ENCODE measurements around the gene ARL3.

ARL3 gene

DNA sequence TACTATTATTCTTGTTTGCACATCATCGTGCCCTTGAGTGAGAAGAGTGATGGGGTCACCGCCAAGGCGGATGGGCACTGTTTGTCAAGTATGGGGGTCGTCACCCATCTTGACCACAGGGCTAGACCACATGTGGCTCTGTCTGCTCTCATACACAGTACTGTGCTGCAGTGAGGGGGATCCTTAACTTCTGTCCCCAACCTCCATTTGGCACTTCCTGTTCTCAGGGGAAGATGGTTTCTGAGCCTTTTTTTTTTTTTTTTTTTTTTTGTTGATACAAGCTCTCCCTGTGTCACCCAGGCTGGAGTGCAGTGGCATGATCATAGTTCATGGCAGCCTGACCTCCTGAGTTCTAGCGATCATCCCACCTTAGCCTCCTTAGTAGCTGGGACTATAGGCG, 43.1 kb upstream of the ARL3 start:
- TF ChIP-seq, protein P1, sequence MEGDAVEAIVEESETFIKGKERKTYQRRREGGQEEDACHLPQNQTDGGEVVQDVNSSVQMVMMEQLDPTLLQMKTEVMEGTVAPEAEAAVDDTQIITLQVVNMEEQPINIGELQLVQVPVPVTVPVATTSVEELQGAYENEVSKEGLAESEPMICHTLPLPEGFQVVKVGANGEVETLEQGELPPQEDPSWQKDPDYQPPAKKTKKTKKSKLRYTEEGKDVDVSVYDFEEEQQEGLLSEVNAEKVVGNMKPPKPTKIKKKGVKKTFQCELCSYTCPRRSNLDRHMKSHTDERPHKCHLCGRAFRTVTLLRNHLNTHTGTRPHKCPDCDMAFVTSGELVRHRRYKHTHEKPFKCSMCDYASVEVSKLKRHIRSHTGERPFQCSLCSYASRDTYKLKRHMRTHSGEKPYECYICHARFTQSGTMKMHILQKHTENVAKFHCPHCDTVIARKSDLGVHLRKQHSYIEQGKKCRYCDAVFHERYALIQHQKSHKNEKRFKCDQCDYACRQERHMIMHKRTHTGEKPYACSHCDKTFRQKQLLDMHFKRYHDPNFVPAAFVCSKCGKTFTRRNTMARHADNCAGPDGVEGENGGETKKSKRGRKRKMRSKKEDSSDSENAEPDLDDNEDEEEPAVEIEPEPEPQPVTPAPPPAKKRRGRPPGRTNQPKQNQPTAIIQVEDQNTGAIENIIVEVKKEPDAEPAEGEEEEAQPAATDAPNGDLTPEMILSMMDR (IDR thresholded peaks at IDR 0.05; ENCODE audit: insufficient read depth, missing control alignments), result no peak
- no peak for FAIRE-seq
- no peak for DNase-seq (ENCODE audit: insufficient read length, low spot score)

DNA sequence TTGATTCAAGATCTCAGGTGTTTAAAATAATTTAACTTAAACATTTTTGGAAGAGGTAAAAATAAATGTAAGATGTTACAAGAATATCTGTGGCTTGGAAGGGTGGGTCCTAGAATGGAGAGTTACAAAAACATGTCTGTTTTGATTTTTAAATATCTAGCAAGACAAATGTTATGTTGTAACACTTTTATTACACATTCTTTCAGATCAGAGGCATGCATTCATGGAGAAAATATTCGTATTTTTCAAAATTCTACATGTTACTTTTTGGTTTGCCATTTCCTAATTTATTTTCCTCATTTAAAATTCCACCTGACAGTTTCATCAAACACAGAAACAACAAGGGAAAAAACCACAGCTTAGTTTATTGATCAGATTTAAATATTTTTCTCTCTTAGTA, 39.5 kb upstream of the ARL3 start:
- FAIRE-seq (no peak), DNase-seq (ENCODE audit: insufficient read length, low spot score) (no peak)
- TF ChIP-seq, protein P1 (IDR thresholded peaks at IDR 0.05; ENCODE audit: insufficient read depth, missing control alignments), result no peak

DNA sequence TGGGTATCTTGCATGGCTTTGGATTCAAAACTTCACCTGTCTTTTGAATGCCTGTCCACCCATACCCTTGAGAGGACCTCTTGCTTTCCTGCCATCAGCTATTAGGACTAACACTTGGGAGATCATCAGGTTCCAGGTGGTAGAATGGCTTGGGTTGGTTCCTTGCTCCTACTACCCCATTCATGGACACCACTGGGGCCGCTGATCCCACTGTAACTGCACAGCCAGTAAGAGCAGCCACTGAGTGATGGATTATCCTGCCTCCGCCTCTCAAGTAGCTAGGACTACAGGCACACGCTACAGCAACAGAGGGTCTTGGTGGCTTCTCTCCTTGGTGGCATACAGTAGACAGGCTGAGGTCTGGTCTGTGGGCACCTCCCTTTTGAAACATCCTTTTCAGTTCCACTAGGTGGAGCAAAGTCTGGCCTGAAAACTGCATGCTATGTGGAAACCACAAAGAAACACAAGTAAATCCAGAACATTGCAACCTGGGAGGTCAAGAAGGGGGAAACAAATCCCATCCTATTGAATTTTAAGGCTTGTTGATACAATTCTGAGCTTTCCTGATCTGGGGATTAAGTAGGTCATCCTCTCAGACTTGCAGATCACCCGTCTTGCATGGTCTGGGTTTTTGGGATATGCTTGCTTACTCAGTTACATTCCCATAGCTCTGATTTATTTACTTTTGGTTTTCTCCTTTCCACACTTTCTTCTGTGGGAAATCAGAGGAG, 38.9 kb upstream of the ARL3 start:
- no peak for FAIRE-seq
- DNase-seq (ENCODE audit: insufficient read length, low spot score), result no peak

DNA sequence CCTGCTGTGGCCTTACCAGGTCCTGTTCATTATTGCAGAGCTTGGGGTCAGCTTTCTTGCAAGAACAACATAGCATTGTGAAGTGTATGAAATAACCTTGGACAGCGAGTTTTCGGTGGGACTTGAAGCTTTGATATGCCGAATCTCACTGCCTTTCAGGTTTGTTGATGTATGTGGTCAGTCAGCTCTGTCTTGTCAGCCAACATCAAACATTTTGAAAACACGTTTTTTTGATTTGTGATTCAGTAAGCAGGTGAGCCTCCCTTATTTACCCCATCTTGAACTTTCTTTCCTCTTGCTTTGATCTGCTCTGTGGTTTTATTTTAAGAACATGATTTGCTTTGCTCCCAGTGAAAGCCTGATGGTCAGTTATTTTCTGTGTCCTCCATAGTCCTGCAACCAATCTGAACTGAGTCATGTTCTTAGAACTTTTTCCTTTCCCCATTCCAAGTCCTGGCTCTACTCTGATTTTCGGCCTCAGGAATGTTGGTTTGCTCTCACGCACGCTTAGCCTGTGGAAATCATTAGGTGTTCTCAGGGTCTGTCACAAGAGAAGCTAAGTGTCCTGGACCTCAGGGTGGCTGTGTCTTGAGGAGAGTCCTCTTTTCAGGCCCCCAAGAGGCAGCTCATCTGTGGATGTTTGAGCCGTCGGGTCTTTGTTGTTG, 38.2 kb upstream of the ARL3 start:
- DNase-seq (ENCODE audit: insufficient read length, low spot score) (no peak), FAIRE-seq (no peak)
- TF ChIP-seq, protein P1 (IDR thresholded peaks at IDR 0.05; ENCODE audit: insufficient read depth, missing control alignments), result no peak

More for the DNA sequence above, 38.9 kb upstream of the ARL3 start:
- TF ChIP-seq, protein P1 (IDR thresholded peaks at IDR 0.05; ENCODE audit: insufficient read depth, missing control alignments), result peak; percentile 44

DNA sequence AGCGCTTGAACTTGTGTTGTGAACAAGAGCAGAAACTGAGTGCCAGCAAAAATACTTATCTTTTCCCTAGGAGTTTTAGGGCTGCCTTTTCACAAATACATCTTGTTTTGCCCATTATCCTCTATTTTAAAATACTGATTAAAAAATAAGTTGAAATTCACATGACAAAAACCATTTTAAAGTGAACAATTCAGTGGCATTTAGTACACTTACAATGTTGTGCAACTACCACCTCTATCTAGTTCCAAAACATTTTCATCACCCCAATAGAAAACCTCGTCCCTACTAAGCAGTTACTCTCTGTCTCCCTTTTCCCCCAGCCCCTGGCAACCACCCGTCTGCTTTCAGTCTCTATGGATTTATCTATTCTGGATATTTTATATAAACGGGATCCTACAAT, 31.0 kb upstream of the ARL3 start:
- TF ChIP-seq, protein P1 (IDR thresholded peaks at IDR 0.05; ENCODE audit: insufficient read depth, missing control alignments), result no peak
- FAIRE-seq, result no peak
- no peak for DNase-seq (ENCODE audit: insufficient read length, low spot score)

DNA sequence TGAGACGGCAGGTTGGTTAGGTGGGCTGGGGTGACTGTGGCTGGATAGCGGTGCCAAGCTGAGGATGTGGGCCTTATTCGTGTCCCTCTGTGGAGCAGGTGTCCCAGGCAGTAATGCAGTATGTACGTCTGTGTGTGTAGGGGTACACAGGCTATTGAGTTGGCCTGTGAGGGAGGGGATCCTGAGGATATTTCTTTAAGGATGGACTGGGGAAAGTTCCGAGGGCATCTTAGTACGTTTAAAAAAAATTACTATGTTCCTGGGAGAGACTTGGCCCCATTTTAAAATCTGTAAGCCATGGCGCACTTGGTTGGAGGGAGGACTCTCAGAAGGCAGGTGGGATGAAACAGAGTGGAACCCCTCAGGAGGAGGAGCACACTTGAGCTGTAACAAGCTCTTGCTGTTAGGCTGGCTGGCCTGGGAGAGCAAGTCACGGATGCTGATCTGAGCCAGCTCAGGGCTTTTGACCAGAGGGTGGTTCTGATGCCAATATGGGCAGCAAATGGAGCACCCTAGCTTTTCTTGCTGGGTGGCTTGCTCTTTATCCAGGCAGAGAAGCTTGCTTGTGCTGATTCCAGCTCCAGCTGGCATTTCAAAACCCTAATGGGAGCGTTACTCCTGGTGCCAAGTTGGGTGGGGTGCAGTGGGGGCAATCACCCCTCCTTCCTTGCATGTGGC, 30.3 kb upstream of the ARL3 start:
- DNase-seq (ENCODE audit: insufficient read length, low spot score) (no peak), FAIRE-seq (no peak)

More for the DNA sequence above, 30.3 kb upstream of the ARL3 start:
- TF ChIP-seq, protein P1 (IDR thresholded peaks at IDR 0.05; ENCODE audit: insufficient read depth, missing control alignments), result no peak
